COLO668 (cell line): ENCODE data around the gene PLEKHM1.

ENCODE experiments used
- DNase-seq: peaks from one replicate; lab custom pipeline; 2025; ENCODE audit not compliant: unreplicated experiment; lab: John Stamatoyannopoulos, UW

PLEKHM1 gene

GRCh38 chr17:45428931-45429338 lies 61.6 kb downstream of the PLEKHM1 start:
- DNase-seq: no peak

- peak; percentile 65 for DNase-seq
Observed at GRCh38 chr17:45428050-45428617, 62.4 kb downstream of the PLEKHM1 start.

- no peak for DNase-seq
Observed at GRCh38 chr17:45427181-45427835, 63.2 kb downstream of the PLEKHM1 start.

GRCh38 chr17:45426561-45426960 lies 64.0 kb downstream of the PLEKHM1 start:
- no peak for DNase-seq

GRCh38 chr17:45425984-45426413 lies 64.5 kb downstream of the PLEKHM1 start:
- no peak for DNase-seq

GRCh38 chr17:45425125-45425983 lies 65.2 kb downstream of the PLEKHM1 start:
- DNase-seq: peak; percentile 69

GRCh38 chr17:45424769-45425124 lies 65.8 kb downstream of the PLEKHM1 start:
- no peak for DNase-seq

GRCh38 chr17:45423975-45424335 lies 66.6 kb downstream of the PLEKHM1 start:
- no peak for DNase-seq

GRCh38 chr17:45423304-45423974 lies 67.1 kb downstream of the PLEKHM1 start:
- no peak for DNase-seq

- DNase-seq: no peak
Observed at GRCh38 chr17:45414990-45415881, 75.3 kb downstream of the PLEKHM1 start.

- no peak for DNase-seq
Observed at GRCh38 chr17:45413498-45413923, 77.0 kb downstream of the PLEKHM1 start.

- no peak for DNase-seq
Observed at GRCh38 chr17:45411348-45412105, 79.0 kb downstream of the PLEKHM1 start.

- DNase-seq: no peak
Observed at GRCh38 chr17:45410144-45411091, 80.1 kb downstream of the PLEKHM1 start.

GRCh38 chr17:45409659-45410076 lies 80.9 kb downstream of the PLEKHM1 start:
- no peak for DNase-seq

- DNase-seq: no peak
Observed at GRCh38 chr17:45408611-45409421, 81.7 kb downstream of the PLEKHM1 start.

GRCh38 chr17:45406107-45406506 lies 84.4 kb downstream of the PLEKHM1 start:
- no peak for DNase-seq

GRCh38 chr17:45405250-45406086 lies 85.1 kb downstream of the PLEKHM1 start:
- DNase-seq: no peak
